ENCODE data around the gene POLK.
A peak's percentile ranks its signal among the peaks of the same experiment; 100 is the strongest.
"Not testable (repeated sequence)": the region's sequence is repeated elsewhere in the genome, so short reads cannot be mapped to it uniquely, and the experiment has no call there.

The POLK gene

GRCh38 chr5:75510836-75511434, 756 bp upstream of the POLK start:
- DNase-seq (ENCODE audit: low spot score), result no peak

GRCh38 chr5:75512383-75513074, 838 bp downstream of the POLK start:
- no peak for DNase-seq (ENCODE audit: low spot score)

DNA sequence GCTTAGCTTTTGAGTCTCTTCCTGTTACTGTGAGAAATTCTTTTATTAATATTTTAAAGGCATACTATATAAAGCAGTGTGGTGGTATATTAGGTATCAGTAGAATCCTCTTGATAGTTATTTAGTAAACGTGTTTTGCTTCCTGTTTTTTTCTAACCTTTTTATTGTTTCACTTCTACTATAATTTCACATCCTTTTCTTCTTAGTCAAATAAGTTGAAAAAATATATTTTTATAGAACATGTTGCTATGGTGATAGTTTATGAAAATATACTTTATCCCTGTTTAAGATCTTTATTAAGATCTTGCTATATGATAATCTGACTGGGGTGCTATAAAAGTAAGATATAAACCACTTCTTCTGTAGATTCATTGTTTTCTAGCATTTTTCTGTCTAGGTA, 2.1 kb downstream of the POLK start:
- no peak for DNase-seq (ENCODE audit: low spot score)

DNA sequence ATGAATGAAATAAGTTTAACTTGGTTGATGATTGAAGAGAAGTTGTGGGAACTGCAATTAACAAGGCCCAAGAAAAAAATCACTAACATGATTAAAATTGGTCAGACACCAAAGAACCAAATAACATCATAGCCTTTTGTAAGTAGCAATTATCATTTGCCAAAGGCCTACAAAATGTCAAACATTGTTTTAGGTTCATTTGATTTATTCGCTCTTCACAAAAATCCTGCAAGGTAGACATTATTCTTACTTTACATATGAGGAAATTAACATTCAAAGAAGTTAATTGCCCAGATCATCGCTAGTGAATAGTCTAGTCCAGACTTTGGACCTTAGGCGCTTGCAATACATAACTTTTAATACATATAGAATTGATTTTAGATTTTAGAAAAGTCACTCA, 2.6 kb downstream of the POLK start:
- no peak for DNase-seq (ENCODE audit: low spot score)

- DNase-seq (ENCODE audit: low spot score), result no peak
These were observed 8.1 kb downstream of the POLK start for GRCh38 chr5:75519761-75520160.

GRCh38 chr5:75521195-75521594, 9.5 kb downstream of the POLK start:
- DNase-seq (ENCODE audit: low spot score), result no peak

GRCh38 chr5:75522025-75522424, 10.3 kb downstream of the POLK start:
- no peak for DNase-seq (ENCODE audit: low spot score)

- no peak for DNase-seq (ENCODE audit: low spot score)
These were observed 10.9 kb downstream of the POLK start for GRCh38 chr5:75522542-75522941.

- no peak for DNase-seq (ENCODE audit: low spot score)
These were observed 11.6 kb downstream of the POLK start for GRCh38 chr5:75523275-75523674.

DNA sequence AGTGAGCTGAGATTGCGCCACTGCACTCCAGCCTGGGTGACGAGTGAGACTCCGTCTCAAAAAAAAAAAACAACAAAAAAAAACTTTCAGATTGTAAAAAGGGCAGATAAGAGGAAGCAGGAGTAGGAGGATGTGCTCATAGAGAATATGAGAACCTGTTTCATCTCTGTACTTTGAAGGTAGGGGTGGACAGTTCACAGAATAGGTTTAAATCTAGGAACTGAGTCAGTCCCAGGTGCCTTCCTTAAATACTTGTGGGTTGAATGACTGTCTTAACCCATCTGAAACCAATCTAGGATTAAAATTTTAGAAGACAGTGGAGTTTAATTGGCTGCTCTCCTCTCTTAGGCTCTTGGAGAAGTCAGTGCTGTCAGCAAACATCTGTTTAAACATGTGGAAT, 12.4 kb downstream of the POLK start:
- DNase-seq (ENCODE audit: low spot score), result no peak

GRCh38 chr5:75524591-75524990, 12.9 kb downstream of the POLK start:
- DNase-seq (ENCODE audit: low spot score), result no peak

DNA sequence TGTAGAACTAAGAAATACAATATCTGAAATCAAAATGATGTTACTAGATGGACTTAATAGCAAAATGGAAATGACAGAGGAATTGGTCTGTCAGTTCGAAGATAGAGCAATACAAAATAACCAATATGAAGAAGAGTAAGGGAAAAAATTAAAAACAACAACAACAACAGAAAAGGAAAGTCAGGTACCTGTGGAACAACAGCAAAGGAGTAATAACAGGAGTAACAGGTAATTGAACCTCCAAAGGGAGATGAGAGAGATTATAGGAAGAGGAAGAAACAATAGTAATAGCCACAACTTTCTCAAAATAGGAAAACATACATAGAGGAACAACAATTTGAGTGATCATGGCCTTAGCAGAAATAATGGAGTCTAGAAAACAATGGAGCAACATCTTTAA, 13.7 kb downstream of the POLK start:
- DNase-seq (ENCODE audit: low spot score), result no peak

DNA sequence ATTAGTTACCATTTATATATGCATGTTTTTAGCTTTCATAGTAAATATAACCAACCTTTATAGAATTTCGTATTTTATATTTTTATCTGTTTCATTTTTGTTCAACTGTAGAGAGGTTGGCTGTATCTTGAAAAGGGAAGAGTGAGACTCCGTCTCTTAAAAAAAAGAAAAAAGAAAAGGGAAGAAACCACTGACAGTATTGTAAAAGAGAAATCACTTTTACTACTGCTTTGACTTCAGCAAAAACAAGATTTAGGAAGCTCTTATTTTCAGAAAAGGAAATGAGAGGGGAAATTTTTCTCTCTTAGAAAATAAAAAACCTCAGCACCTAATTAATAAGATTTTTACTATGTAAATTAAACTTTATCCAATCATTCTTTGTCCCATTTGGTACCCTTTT, 14.4 kb downstream of the POLK start:
- no peak for DNase-seq (ENCODE audit: low spot score)

DNA sequence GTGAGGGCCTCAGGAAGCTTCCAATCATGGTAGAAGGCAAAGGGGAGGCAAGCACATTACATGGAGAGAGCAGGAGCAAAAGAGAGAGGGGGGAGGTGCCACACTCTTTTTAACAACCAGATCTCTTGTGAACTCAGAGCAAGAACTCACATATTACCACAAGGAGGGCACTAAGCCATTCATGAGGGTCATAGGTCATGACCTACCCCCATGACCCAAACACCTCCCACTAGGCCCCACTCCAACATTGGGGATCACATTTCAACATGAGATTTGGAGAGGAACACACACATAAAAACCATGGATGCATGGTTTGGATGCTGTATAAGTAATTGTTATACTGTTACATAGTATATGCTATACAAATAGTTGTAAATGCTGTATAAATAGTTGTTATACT, 17.5 kb downstream of the POLK start:
- DNase-seq (ENCODE audit: low spot score), result no peak

DNA sequence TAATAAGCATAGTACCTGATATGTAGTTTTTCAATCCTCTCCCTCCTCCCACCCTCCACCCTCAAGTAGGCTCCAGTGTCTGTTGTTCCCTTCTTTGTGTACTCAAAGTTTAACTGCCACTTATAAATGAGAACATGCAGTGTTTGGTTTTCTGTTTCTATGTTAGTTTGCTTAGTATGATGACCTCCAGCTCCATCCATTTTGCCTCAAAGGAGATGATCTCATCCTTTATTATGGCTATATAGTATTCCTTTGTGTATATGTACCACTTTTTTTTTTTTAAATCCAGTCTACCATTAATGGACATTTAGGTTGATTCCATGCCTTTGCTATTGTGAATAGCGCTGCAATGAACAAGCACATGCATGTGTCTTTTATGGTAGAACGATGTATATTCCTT, 20.5 kb downstream of the POLK start:
- DNase-seq (ENCODE audit: low spot score), result no peak

DNA sequence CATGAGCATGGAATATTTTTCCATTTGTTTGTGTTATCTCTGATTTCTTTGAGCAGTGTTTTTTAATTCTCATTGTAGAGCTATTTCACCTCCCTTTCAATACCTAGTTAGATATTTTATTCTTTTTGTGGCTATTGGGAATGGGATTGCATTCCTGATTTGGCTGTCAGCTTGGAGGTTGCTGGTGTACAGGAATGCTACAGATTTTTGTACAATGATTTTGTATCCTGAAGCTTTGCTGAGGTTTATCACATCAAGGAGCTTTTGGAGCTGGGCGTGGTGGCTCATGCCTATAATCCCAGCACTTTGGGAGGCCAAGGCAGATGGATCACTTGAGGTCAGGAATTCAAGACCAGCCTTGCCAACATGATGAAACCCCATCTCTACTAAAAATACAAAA, 22.0 kb downstream of the POLK start:
- not testable (repeated sequence) for DNase-seq (ENCODE audit: low spot score)

DNA sequence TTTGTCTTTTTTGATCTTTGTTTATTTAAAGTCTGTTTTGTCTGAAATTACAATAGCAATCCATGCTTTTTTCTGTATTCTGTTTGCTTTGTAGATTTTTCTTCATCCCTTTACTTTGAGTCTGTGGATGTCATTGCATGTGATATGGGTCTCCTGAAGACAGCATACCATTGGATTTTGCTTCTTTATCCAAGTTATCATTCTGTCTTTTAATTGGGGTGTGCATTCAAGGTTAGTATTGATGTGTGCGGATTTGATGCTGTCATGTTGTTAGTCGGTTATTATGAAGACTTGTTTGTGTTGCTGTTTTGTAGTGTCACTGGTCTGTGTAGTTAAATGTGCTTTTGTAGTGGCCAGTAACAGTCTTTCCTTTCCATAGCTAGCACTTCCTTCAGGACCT, 23.0 kb downstream of the POLK start:
- DNase-seq (ENCODE audit: low spot score), result no peak

DNA sequence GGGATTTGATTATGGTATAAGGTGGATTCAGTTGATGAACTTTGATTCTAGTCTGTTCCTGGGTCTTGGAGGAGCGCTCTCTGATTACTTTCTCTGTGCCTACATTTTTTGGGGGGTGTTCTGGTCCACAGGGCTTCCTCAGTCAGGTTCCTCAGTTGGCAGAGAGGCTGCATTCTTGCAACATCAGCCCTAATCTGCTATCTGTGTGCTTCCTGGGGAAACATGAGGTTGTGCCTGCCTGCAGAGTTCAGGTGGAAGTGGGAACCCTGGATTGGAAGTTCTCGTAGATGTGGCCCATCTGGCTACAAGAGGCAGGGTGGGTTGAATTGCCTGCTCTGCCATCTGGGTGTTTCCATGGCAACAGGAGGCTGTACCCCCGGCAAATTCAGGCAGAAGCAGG, 24.5 kb downstream of the POLK start:
- no peak for DNase-seq (ENCODE audit: low spot score)

GRCh38 chr5:75536694-75537360, 25.1 kb downstream of the POLK start:
- no peak for DNase-seq (ENCODE audit: low spot score)

GRCh38 chr5:75538211-75538610, 26.5 kb downstream of the POLK start:
- DNase-seq (ENCODE audit: low spot score), result no peak

- DNase-seq (ENCODE audit: low spot score), result peak; percentile 6
These were observed 33.4 kb downstream of the POLK start for GRCh38 chr5:75545131-75545530.

GRCh38 chr5:75546830-75547229, 35.1 kb downstream of the POLK start:
- no peak for DNase-seq (ENCODE audit: low spot score)

DNA sequence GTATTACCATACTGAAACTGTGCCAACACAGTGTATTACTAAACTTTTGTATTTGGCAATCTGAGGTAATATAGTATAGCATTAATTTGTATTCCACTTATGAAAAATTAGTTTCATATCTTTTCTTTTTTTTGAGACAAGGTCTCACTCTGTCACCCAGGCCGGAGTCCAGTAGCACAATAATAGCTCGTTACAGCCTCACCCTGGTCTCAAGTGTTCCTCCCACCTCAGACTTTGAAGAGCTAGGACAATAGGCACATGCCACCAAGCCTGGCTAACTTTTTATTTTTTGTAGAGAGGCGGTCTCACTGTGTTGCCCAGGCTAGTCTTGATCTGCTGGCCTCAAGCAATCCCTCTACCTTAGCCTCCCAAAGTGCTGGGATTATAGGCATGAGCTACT, 36.1 kb downstream of the POLK start:
- no peak for DNase-seq (ENCODE audit: low spot score)

DNA sequence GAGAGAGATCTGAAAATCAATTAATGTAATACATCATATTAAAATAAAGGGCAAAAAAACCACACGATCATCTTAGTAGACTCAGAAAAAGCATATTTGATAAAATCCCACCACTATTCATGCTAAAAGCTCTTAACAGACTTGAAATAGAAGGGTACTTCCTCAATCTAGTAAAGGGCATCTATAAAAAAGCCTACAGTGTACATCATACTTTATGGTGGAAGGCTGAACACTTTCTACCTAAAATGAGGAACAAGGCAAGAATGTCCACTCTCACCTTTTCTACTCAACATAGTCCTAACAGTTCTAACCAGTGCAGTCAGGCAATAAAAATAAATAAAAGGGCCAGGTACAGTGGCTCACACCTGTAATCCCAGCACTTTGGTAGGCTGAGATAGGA, 38.9 kb downstream of the POLK start:
- DNase-seq (ENCODE audit: low spot score), result no peak
